ENCODE measurements around the gene AFF3.

Gene AFF3

DNA sequence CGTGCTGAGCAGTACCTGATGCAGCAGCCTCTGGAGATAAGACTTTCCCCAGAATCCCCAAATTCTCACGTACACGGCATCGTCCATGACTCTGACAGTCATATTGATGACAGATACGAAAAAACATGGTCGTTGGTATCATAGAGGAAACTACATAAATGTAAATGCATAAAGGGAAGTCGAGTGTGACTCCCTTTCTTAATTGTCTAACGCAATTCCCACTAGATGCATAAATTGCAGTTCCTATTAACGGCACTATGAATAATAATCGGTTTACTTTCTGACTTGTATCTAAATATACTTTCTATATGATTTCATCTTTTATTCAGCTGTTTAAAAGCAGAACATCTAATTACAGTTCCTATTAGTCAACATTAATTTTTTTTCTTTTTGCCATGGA lies 330.0 kb downstream of the AFF3 start:
- TF ChIP-seq, protein P1, sequence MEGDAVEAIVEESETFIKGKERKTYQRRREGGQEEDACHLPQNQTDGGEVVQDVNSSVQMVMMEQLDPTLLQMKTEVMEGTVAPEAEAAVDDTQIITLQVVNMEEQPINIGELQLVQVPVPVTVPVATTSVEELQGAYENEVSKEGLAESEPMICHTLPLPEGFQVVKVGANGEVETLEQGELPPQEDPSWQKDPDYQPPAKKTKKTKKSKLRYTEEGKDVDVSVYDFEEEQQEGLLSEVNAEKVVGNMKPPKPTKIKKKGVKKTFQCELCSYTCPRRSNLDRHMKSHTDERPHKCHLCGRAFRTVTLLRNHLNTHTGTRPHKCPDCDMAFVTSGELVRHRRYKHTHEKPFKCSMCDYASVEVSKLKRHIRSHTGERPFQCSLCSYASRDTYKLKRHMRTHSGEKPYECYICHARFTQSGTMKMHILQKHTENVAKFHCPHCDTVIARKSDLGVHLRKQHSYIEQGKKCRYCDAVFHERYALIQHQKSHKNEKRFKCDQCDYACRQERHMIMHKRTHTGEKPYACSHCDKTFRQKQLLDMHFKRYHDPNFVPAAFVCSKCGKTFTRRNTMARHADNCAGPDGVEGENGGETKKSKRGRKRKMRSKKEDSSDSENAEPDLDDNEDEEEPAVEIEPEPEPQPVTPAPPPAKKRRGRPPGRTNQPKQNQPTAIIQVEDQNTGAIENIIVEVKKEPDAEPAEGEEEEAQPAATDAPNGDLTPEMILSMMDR (IDR thresholded peaks at IDR 0.05; ENCODE audit: control insufficient read depth, extremely low read depth, insufficient read depth) = no peak
- DNase-seq (ENCODE audit: low read depth) = no peak
- no peak overlapping the region for H3K4me3 ChIP-seq (ENCODE audit: low read depth, low read length)

DNA sequence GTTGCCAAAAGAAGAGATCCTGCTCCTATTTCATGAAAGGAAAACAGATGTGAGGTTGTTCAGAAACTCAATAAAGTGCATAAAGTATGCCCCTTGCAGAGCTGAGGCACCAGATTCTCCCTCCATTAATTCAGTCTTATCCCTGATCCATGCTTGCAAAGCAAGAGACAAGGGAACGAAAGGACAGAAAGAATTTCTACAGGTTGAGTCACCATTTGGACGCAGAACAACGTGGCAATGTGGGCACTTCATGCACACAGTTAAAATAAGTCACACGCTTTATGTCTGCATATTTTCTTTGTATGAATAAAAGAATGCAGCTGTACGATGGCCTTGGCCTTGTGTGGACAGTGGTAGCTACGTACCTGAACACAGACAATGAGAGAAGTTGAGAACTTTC lies 330.8 kb downstream of the AFF3 start:
- H3K4me3 ChIP-seq (ENCODE audit: low read depth, low read length) = no peak overlapping the region
- no peak for DNase-seq (ENCODE audit: low read depth)
- TF ChIP-seq, protein P1 (IDR thresholded peaks at IDR 0.05; ENCODE audit: control insufficient read depth, extremely low read depth, insufficient read depth) = no peak

DNA sequence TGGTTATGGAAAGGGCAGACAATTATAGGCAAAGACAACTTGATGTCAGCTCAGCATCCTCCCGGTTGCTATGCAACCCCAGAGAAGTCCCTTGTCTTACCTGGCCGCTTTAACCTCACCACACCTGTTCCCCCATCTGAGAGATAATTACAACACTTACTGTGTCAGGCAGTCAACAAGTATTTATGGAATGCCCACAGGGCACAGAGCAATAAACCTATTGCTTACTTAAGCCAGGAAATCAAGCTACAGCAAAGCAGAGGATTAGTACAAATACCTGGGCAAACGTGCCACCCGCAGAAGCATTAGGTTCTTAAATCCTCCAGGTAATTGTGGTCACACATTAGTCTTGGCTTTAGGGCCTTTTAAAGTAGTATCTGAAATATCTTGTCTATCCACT lies 332.2 kb downstream of the AFF3 start:
- peak; percentile 31 for DNase-seq (ENCODE audit: low read depth)
- TF ChIP-seq, protein P1 (IDR thresholded peaks at IDR 0.05; ENCODE audit: control insufficient read depth, extremely low read depth, insufficient read depth) = no peak
- H3K4me3 ChIP-seq (ENCODE audit: low read depth, low read length) = no peak overlapping the region

DNA sequence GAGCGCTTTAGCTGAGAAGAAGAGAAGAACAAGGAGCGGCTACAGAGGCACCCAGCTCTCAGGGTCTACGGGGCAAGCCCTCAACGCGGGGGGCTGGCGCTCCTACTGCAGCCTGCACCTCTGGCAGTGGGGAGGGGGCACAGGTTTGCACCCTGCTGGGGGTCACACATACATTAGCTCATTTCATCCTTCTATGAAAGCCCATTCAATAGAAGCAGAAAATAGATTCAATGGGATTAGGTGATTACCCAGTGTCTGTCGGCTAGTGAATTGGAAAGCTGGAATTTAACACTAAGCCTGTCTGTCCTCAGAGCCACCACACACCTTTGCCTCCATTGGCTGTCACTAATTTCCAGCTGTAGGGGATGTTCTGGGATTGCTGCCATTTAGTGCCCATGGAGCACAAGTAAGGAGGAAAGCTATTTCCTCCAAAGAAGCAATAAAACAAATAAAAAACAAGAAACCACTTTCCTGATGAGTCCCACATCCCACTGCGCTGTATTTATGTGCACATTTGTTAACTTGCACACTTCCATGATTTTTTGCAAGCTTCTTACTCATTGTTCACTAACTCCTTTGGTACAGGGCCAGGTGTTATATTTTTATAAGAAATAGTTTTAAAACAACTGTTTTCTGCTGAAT lies 333.0 kb downstream of the AFF3 start:
- TF ChIP-seq, protein P1 (IDR thresholded peaks at IDR 0.05; ENCODE audit: control insufficient read depth, extremely low read depth, insufficient read depth) = no peak
- no peak for DNase-seq (ENCODE audit: low read depth)
- H3K4me3 ChIP-seq (ENCODE audit: low read depth, low read length) = no peak overlapping the region

DNA sequence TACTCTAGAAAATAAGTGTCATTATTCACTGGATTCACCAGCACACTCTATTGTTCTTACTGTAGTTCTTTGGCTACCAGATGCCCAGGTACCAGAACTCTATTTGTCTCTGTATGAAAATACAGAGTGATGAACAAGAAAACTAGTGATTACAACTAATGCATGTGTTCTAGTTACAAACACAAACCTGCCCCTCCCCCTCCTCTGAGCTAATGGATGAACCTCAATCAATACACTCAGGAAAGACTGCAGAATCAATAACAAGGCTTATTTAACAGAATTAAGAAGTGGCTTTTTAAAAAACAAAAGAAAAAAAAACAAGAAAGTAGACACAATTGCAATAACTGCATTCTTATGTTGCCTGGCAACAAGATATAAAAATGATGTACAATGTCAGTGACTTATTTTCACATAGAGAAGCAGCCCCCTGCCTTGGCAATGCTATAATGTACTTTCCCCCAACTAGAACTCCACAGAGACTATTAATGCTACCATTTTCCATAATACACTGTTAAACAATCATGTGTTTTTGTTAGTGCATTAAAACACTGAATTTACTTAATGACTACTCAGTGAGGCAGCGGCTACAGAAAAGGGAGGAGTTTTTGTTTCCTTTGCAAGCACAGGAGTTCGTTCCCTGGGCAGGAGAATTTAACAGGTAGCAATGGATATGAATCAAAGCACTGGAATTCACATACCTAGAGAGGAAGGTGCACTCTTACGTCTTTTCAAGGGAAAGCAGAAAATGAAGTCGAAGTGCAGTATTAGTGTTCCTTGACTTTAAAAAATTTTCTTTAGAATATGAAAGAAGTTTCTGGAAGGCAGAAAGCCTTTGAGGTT lies 333.8 kb downstream of the AFF3 start:
- no peak overlapping the region for H3K4me3 ChIP-seq (ENCODE audit: low read depth, low read length)
- TF ChIP-seq, protein P1 (IDR thresholded peaks at IDR 0.05; ENCODE audit: control insufficient read depth, extremely low read depth, insufficient read depth) = no peak
- no peak for DNase-seq (ENCODE audit: low read depth)

DNA sequence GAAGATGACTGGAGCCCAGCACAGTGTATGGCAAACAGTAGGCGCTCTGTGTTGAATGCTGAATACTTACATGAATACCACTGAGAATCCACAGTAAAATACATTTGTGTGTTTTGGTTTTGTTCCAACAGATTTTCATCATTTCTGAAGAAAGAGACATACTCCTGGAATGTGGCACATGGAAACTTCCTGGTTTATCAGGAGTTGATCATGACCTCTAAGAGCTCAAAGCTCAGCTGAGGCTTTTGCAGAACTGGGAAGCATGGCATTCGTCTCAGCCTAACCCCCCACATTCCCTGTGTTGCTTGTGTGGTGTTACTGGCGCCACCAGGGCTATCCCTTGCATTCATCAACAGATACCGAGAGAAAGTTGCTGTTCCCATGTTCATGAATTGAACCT lies 335.6 kb downstream of the AFF3 start:
- DNase-seq (ENCODE audit: low read depth) = no peak
- no peak overlapping the region for H3K4me3 ChIP-seq (ENCODE audit: low read depth, low read length)
- TF ChIP-seq, protein P1 (IDR thresholded peaks at IDR 0.05; ENCODE audit: control insufficient read depth, extremely low read depth, insufficient read depth) = no peak

All from LNCaP clone FGC (cell line).